ENCODE measurements around the gene PDLIM5.

PDLIM5 gene

GRCh38 chr4:94458682-94459081, 6.9 kb downstream of the PDLIM5 start:
- Histone ChIP-seq H3K9ac (ENCODE audit: low read length) (no peak overlapping the region), H2AK5ac (ENCODE audit: low read length) (no peak overlapping the region), H2BK5ac (ENCODE audit: low read length) (no peak overlapping the region), H3K79me1 (ENCODE audit: low read length) (peaks cover 9% of the 10 kb centered on the region), H3K4me3 (ENCODE audit: low read length) (no peak overlapping the region), H3K27ac (ENCODE audit: low read depth, low read length) (no peak overlapping the region), H3K27me3 (ENCODE audit: insufficient read depth, low read length, poor library complexity) (no peaks in the 10 kb centered on the region), H2BK120ac (ENCODE audit: low read depth, low read length) (no peak overlapping the region), H3K4me2 (ENCODE audit: low read length) (no peak overlapping the region), H4K5ac (ENCODE audit: low read length) (no peak overlapping the region), H3K23ac (ENCODE audit: low read length) (no peak overlapping the region), H3K4ac (ENCODE audit: low read depth, low read length) (no peak overlapping the region), H3K18ac (ENCODE audit: low read length) (no peak overlapping the region), H3K4me1 (ENCODE audit: control insufficient read depth, low read depth, low read length) (peaks cover 7% of the 10 kb centered on the region), H3K56ac (ENCODE audit: low read length) (no peak overlapping the region), H3K79me2 (ENCODE audit: control insufficient read depth, insufficient read depth, low read length) (peaks cover 20% of the 10 kb centered on the region), H3K36me3 (ENCODE audit: control insufficient read depth, insufficient read depth, low read length) (no peaks in the 10 kb centered on the region), H4K8ac (ENCODE audit: low read depth, low read length) (no peak overlapping the region), H2BK15ac (replicated peaks; ENCODE audit: low read depth) (no peak overlapping the region)
- WGBS (ENCODE audit: extremely low coverage, insufficient coverage, low lambda C conversion rate): no CpG with 5 or more reads among the region's 3 CpGs
- DNase-seq: no peak

- Histone ChIP-seq H2BK15ac (replicated peaks; ENCODE audit: low read depth) (no peak overlapping the region), H2BK5ac (ENCODE audit: low read length) (no peak overlapping the region), H3K9ac (ENCODE audit: low read length) (no peak overlapping the region), H3K18ac (ENCODE audit: low read length) (no peak overlapping the region), H2AK5ac (ENCODE audit: low read length) (no peak overlapping the region), H4K8ac (ENCODE audit: low read depth, low read length) (no peak overlapping the region), H3K27me3 (ENCODE audit: insufficient read depth, low read length, poor library complexity) (no peaks in the 10 kb centered on the region), H2BK120ac (ENCODE audit: low read depth, low read length) (no peak overlapping the region), H3K4me1 (ENCODE audit: control insufficient read depth, low read depth, low read length) (peaks cover 5% of the 10 kb centered on the region), H3K23ac (ENCODE audit: low read length) (no peak overlapping the region), H3K79me1 (ENCODE audit: low read length) (peaks cover 8% of the 10 kb centered on the region), H3K4me3 (ENCODE audit: low read length) (no peak overlapping the region), H3K36me3 (ENCODE audit: control insufficient read depth, insufficient read depth, low read length) (no peaks in the 10 kb centered on the region), H3K4ac (ENCODE audit: low read depth, low read length) (no peak overlapping the region), H4K5ac (ENCODE audit: low read length) (no peak overlapping the region), H3K4me2 (ENCODE audit: low read length) (no peak overlapping the region), H3K79me2 (ENCODE audit: control insufficient read depth, insufficient read depth, low read length) (peaks cover 17% of the 10 kb centered on the region), H3K27ac (ENCODE audit: low read depth, low read length) (no peak overlapping the region), H3K56ac (ENCODE audit: low read length) (no peak overlapping the region)
- no CpG with 5 or more reads among the region's 4 CpGs for WGBS (ENCODE audit: extremely low coverage, insufficient coverage, low lambda C conversion rate)
- peak; percentile 39 for DNase-seq
Measured at GRCh38 chr4:94459462-94460161, 7.9 kb downstream of the PDLIM5 start.

- no peak overlapping the region for H3K9ac ChIP-seq (ENCODE audit: low read length)
- no peak for DNase-seq
- no peaks in the 10 kb centered on the region for H3K27me3 ChIP-seq (ENCODE audit: insufficient read depth, low read length, poor library complexity)
- no peak overlapping the region for H2BK15ac ChIP-seq (replicated peaks; ENCODE audit: low read depth)
- H3K79me1 ChIP-seq (ENCODE audit: low read length): peaks cover 8% of the 10 kb centered on the region
- 100% methylated on average over 1 of the region's 2 CpGs for WGBS (ENCODE audit: extremely low coverage, insufficient coverage, low lambda C conversion rate)
- no peak overlapping the region for H3K23ac ChIP-seq (ENCODE audit: low read length)
- H4K5ac ChIP-seq (ENCODE audit: low read length): no peak overlapping the region
- H2AK5ac ChIP-seq (ENCODE audit: low read length): no peak overlapping the region
- peaks cover 20% of the 10 kb centered on the region for H3K79me2 ChIP-seq (ENCODE audit: control insufficient read depth, insufficient read depth, low read length)
- H3K4me2 ChIP-seq (ENCODE audit: low read length): no peak overlapping the region
- no peak overlapping the region for H2BK5ac ChIP-seq (ENCODE audit: low read length)
- no peak overlapping the region for H4K8ac ChIP-seq (ENCODE audit: low read depth, low read length)
- no peak overlapping the region for H3K27ac ChIP-seq (ENCODE audit: low read depth, low read length)
- H3K56ac ChIP-seq (ENCODE audit: low read length): no peak overlapping the region
- no peak overlapping the region for H3K4me3 ChIP-seq (ENCODE audit: low read length)
- H3K4me1 ChIP-seq (ENCODE audit: control insufficient read depth, low read depth, low read length): peaks cover 5% of the 10 kb centered on the region
- H3K4ac ChIP-seq (ENCODE audit: low read depth, low read length): no peak overlapping the region
- H2BK120ac ChIP-seq (ENCODE audit: low read depth, low read length): no peak overlapping the region
- H3K18ac ChIP-seq (ENCODE audit: low read length): no peak overlapping the region
- H3K36me3 ChIP-seq (ENCODE audit: control insufficient read depth, insufficient read depth, low read length): no peaks in the 10 kb centered on the region
Measured at GRCh38 chr4:94461506-94461905, 9.8 kb downstream of the PDLIM5 start.

- Histone ChIP-seq H3K4ac (ENCODE audit: low read depth, low read length) (no peak overlapping the region), H3K18ac (ENCODE audit: low read length) (no peak overlapping the region), H4K8ac (ENCODE audit: low read depth, low read length) (no peak overlapping the region), H3K4me2 (ENCODE audit: low read length) (no peak overlapping the region), H3K27me3 (ENCODE audit: insufficient read depth, low read length, poor library complexity) (no peaks in the 10 kb centered on the region), H3K23ac (ENCODE audit: low read length) (no peak overlapping the region), H3K79me1 (ENCODE audit: low read length) (peaks cover 8% of the 10 kb centered on the region), H3K79me2 (ENCODE audit: control insufficient read depth, insufficient read depth, low read length) (peaks cover 18% of the 10 kb centered on the region), H2AK5ac (ENCODE audit: low read length) (no peak overlapping the region), H3K4me3 (ENCODE audit: low read length) (no peak overlapping the region), H3K4me1 (ENCODE audit: control insufficient read depth, low read depth, low read length) (peaks cover 4% of the 10 kb centered on the region), H3K56ac (ENCODE audit: low read length) (no peak overlapping the region), H4K5ac (ENCODE audit: low read length) (no peak overlapping the region), H3K9ac (ENCODE audit: low read length) (no peak overlapping the region), H3K36me3 (ENCODE audit: control insufficient read depth, insufficient read depth, low read length) (no peaks in the 10 kb centered on the region), H2BK120ac (ENCODE audit: low read depth, low read length) (no peak overlapping the region), H2BK5ac (ENCODE audit: low read length) (no peak overlapping the region), H2BK15ac (replicated peaks; ENCODE audit: low read depth) (no peak overlapping the region), H3K27ac (ENCODE audit: low read depth, low read length) (no peak overlapping the region)
- DNase-seq: no peak
- no CpG with 5 or more reads among the region's 1 CpG for WGBS (ENCODE audit: extremely low coverage, insufficient coverage, low lambda C conversion rate)
Measured at GRCh38 chr4:94462572-94462971, 10.8 kb downstream of the PDLIM5 start.

- no peak overlapping the region for H2BK120ac ChIP-seq (ENCODE audit: low read depth, low read length)
- no peak overlapping the region for H3K27ac ChIP-seq (ENCODE audit: low read depth, low read length)
- no peak overlapping the region for H3K4ac ChIP-seq (ENCODE audit: low read depth, low read length)
- WGBS (ENCODE audit: extremely low coverage, insufficient coverage, low lambda C conversion rate): no CpG with 5 or more reads among the region's 1 CpG
- no peak overlapping the region for H3K9ac ChIP-seq (ENCODE audit: low read length)
- no peak overlapping the region for H2AK5ac ChIP-seq (ENCODE audit: low read length)
- no peak overlapping the region for H2BK5ac ChIP-seq (ENCODE audit: low read length)
- H3K79me1 ChIP-seq (ENCODE audit: low read length): peaks cover 10% of the 10 kb centered on the region
- H3K79me2 ChIP-seq (ENCODE audit: control insufficient read depth, insufficient read depth, low read length): peaks cover 21% of the 10 kb centered on the region
- DNase-seq: no peak
- H3K56ac ChIP-seq (ENCODE audit: low read length): no peak overlapping the region
- no peak overlapping the region for H3K4me3 ChIP-seq (ENCODE audit: low read length)
- no peak overlapping the region for H4K5ac ChIP-seq (ENCODE audit: low read length)
- H3K4me2 ChIP-seq (ENCODE audit: low read length): no peak overlapping the region
- H3K23ac ChIP-seq (ENCODE audit: low read length): no peak overlapping the region
- H3K27me3 ChIP-seq (ENCODE audit: insufficient read depth, low read length, poor library complexity): no peaks in the 10 kb centered on the region
- no peak overlapping the region for H4K8ac ChIP-seq (ENCODE audit: low read depth, low read length)
- peaks cover 3% of the 10 kb centered on the region for H3K4me1 ChIP-seq (ENCODE audit: control insufficient read depth, low read depth, low read length)
- no peaks in the 10 kb centered on the region for H3K36me3 ChIP-seq (ENCODE audit: control insufficient read depth, insufficient read depth, low read length)
- H2BK15ac ChIP-seq (replicated peaks; ENCODE audit: low read depth): no peak overlapping the region
- no peak overlapping the region for H3K18ac ChIP-seq (ENCODE audit: low read length)
Measured at GRCh38 chr4:94463771-94464170, 12.0 kb downstream of the PDLIM5 start.

- Histone ChIP-seq H3K79me1 (ENCODE audit: low read length) (peaks cover 11% of the 10 kb centered on the region), H3K27me3 (ENCODE audit: insufficient read depth, low read length, poor library complexity) (no peaks in the 10 kb centered on the region), H4K8ac (ENCODE audit: low read depth, low read length) (no peak overlapping the region), H3K4me2 (ENCODE audit: low read length) (no peak overlapping the region), H3K9ac (ENCODE audit: low read length) (no peak overlapping the region), H2AK5ac (ENCODE audit: low read length) (no peak overlapping the region), H3K18ac (ENCODE audit: low read length) (no peak overlapping the region), H2BK120ac (ENCODE audit: low read depth, low read length) (no peak overlapping the region), H2BK15ac (replicated peaks; ENCODE audit: low read depth) (no peak overlapping the region), H3K4me3 (ENCODE audit: low read length) (no peak overlapping the region), H3K36me3 (ENCODE audit: control insufficient read depth, insufficient read depth, low read length) (no peaks in the 10 kb centered on the region), H3K23ac (ENCODE audit: low read length) (no peak overlapping the region), H2BK5ac (ENCODE audit: low read length) (no peak overlapping the region), H3K4me1 (ENCODE audit: control insufficient read depth, low read depth, low read length) (no peaks in the 10 kb centered on the region), H3K27ac (ENCODE audit: low read depth, low read length) (no peak overlapping the region), H4K5ac (ENCODE audit: low read length) (no peak overlapping the region), H3K4ac (ENCODE audit: low read depth, low read length) (no peak overlapping the region), H3K79me2 (ENCODE audit: control insufficient read depth, insufficient read depth, low read length) (peaks cover 21% of the 10 kb centered on the region), H3K56ac (ENCODE audit: low read length) (no peak overlapping the region)
- DNase-seq: no peak
Measured at GRCh38 chr4:94466371-94466770, 14.6 kb downstream of the PDLIM5 start.
